DND-41 (cell line): ENCODE results near the gene FRG2B.
A peak's percentile ranks its signal among the peaks of the same experiment; 100 is the strongest.
"Not testable (repeated sequence)": the region's sequence is repeated elsewhere in the genome, so short reads cannot be mapped to it uniquely, and the experiment has no call there.

Source experiments
- ATAC-seq: fragments of 200-7000 bp; cut with Tn5 transposase; 3 replicates; pipeline ENCODE4 v1.9.1; 2021; ENCODE audit warnings: low read depth; ENCODE audit not compliant: insufficient read depth
- DNase-seq: peaks from one replicate; pipeline ENCODE4 v3.0.0-alpha.2; 2020
- H2AFZ ChIP-seq: 2 replicates; pipeline ENCODE4 v1.6.0; 2012; ENCODE audit warnings: low read depth, low read length
- H3K27ac ChIP-seq: 2 replicates; pipeline ENCODE4 v1.5.1; 2012; ENCODE audit warnings: low read length, inconsistent platforms
- H3K27me3 ChIP-seq: fragments of 200-600 bp; sonication (generic); 2 replicates; pipeline ENCODE4 v1.6.0; 2012; ENCODE audit warnings: low read length, mild to moderate bottlenecking, inconsistent platforms; ENCODE audit not compliant: insufficient read depth, poor library complexity
- H3K36me3 ChIP-seq: 2 replicates; pipeline ENCODE4 v1.5.1; 2012; ENCODE audit warnings: low read length, inconsistent platforms; ENCODE audit not compliant: insufficient read depth
- H3K4me1 ChIP-seq: 2 replicates; pipeline ENCODE4 v1.5.1; 2012; ENCODE audit warnings: mild to moderate bottlenecking, low read length; ENCODE audit not compliant: insufficient read depth
- H3K4me2 ChIP-seq: 2 replicates; pipeline ENCODE4 v1.6.0; 2012; ENCODE audit warnings: mild to moderate bottlenecking, moderate library complexity, low read length, inconsistent platforms; ENCODE audit not compliant: insufficient read depth
- H3K4me3 ChIP-seq, 2 experiments: fragments of 200-600 bp in 1 of 2; shearing (Covaris generic) in 1 of 2; 2 replicates each; pipeline ENCODE4 v1.5.1; 2012 to 2016; ENCODE audit warnings: inconsistent platforms in 2 of 2, low read length in 2 of 2, mild to moderate bottlenecking in 2 of 2, low read depth in 1 of 2, moderate library complexity in 1 of 2
- H3K79me2 ChIP-seq: 2 replicates; pipeline ENCODE4 v1.6.0; 2012; ENCODE audit warnings: low read length, inconsistent platforms; ENCODE audit not compliant: insufficient read depth
- H3K9ac ChIP-seq: 2 replicates; pipeline ENCODE4 v1.6.0; 2012; ENCODE audit warnings: low read depth, mild to moderate bottlenecking, inconsistent platforms, low read length, moderate library complexity
- H3K9me3 ChIP-seq: 2 replicates; pipeline ENCODE4 v1.5.1; 2012; ENCODE audit warnings: low read length, moderate library complexity, mild to moderate bottlenecking, inconsistent platforms; ENCODE audit not compliant: insufficient read depth, severe bottlenecking
- H4K20me1 ChIP-seq: 2 replicates; pipeline ENCODE4 v1.6.0; 2012; ENCODE audit warnings: low read length; ENCODE audit not compliant: insufficient read depth
- CTCF ChIP-seq: IDR thresholded peaks from 2 replicates; pipeline ENCODE4 v1.5.1; 2012; ENCODE audit warnings: borderline replicate concordance, low read length, moderate library complexity, mild to moderate bottlenecking; ENCODE audit not compliant: poor library complexity, severe bottlenecking; ENCODE audit errors: extremely low read depth
- EZH2 ChIP-seq: IDR thresholded peaks from 3 replicates; pipeline ENCODE4 v1.6.1; 2012; ENCODE audit warnings: borderline replicate concordance, low read depth, mild to moderate bottlenecking, moderate library complexity, low read length, inconsistent platforms; ENCODE audit not compliant: severe bottlenecking

Gene FRG2B

GRCh38 chr10:133590226-133590969 is 36.2 kb downstream of the FRG2B start:
- Histone ChIP-seq H3K4me3 (no peak overlapping the region), H3K9me3 (no peaks in the 10 kb centered on the region), H3K9ac (no peak overlapping the region), H3K4me2 (no peak overlapping the region), H3K27me3 (no peaks in the 10 kb centered on the region), H3K36me3 (no peaks in the 10 kb centered on the region), H3K79me2 (no peaks in the 10 kb centered on the region), H4K20me1 (no peaks in the 10 kb centered on the region), H3K4me1 (no peaks in the 10 kb centered on the region), H2AFZ (no peak overlapping the region), H3K27ac (no peak overlapping the region)
- no peak for DNase-seq
- TF ChIP-seq EZH2: no peak
- no peak for TF ChIP-seq CTCF
- no peak for ATAC-seq

GRCh38 chr10:133577037-133577436 is 49.6 kb downstream of the FRG2B start:
- 0 out of 3 replicates have a peak, but pooled peaks have one; percentile 14 for ATAC-seq
- H3K9me3 ChIP-seq, DNase-seq, H3K27ac ChIP-seq, H3K79me2 ChIP-seq, H3K36me3 ChIP-seq, H2AFZ ChIP-seq, H4K20me1 ChIP-seq, H3K27me3 ChIP-seq, H3K9ac ChIP-seq, H3K4me2 ChIP-seq, H3K4me1 ChIP-seq, H3K4me3 ChIP-seq: not testable (repeated sequence)
